ENCODE results near the gene SOS2.
A peak's percentile ranks its signal among the peaks of the same experiment; 100 is the strongest.
"Not testable (repeated sequence)": the region's sequence is repeated elsewhere in the genome, so short reads cannot be mapped to it uniquely, and the experiment has no call there.

SOS2 gene

DNA sequence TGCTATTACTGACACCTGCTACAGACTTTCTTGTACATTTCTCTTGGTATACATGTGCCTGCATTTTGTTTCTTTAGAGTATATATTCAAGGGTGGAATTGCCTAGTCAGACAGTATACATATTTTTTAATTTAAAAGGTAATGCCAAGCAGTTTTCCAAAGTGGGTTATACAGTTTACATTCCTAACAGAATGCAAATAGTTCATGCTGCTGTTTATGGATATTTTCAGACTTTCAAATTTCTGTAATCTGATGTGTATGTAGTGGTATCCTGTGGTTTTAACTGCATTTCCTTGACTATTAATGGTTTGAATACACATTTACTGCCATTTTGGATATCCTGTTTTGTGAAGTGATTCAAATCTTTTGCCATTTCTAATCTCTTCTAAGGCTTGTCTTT, 59.5 kb downstream of the SOS2 start:
- Histone ChIP-seq H3K4me3 (ENCODE audit: severe bottlenecking) (no peak overlapping the region), H3K27ac (ENCODE audit: poor library complexity, severe bottlenecking) (no peak overlapping the region), H3K4me1 (ENCODE audit: insufficient read depth, poor library complexity, severe bottlenecking) (no peaks in the 10 kb centered on the region), H3K36me3 (ENCODE audit: low read depth) (peaks cover 8% of the 10 kb centered on the region; the same call in 1 of the 2 replicates), H3K27me3 (ENCODE audit: insufficient read depth, poor library complexity, severe bottlenecking) (no peaks in the 10 kb centered on the region), H3K9me3 (ENCODE audit: severe bottlenecking) (no peaks in the 10 kb centered on the region)
- no peak for DNase-seq (ENCODE audit: low spot score)
- ATAC-seq (ENCODE audit: low read depth) = no peak
- TF ChIP-seq, protein P1, sequence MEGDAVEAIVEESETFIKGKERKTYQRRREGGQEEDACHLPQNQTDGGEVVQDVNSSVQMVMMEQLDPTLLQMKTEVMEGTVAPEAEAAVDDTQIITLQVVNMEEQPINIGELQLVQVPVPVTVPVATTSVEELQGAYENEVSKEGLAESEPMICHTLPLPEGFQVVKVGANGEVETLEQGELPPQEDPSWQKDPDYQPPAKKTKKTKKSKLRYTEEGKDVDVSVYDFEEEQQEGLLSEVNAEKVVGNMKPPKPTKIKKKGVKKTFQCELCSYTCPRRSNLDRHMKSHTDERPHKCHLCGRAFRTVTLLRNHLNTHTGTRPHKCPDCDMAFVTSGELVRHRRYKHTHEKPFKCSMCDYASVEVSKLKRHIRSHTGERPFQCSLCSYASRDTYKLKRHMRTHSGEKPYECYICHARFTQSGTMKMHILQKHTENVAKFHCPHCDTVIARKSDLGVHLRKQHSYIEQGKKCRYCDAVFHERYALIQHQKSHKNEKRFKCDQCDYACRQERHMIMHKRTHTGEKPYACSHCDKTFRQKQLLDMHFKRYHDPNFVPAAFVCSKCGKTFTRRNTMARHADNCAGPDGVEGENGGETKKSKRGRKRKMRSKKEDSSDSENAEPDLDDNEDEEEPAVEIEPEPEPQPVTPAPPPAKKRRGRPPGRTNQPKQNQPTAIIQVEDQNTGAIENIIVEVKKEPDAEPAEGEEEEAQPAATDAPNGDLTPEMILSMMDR (IDR thresholded peaks at IDR 0.05; ENCODE audit: poor library complexity, severe bottlenecking) = no peak

DNA sequence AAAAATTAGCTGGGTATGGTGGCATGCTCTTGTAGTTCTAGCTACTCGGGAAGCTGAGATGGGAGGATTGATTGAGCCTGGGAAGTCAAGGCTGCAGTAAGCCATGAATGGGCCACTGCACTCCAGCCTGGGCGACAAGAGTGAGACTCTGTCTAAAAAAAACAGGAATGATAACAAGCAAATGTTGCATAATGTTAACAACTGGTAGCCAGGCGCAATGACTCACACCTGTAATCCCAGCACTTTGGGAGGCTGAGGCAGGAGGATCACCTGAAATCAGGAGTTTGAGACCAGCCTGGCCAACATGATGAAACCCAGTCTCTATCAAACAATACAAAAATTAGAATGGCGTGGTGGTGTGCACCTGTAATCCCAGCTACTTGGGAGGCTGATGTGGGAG, 64.0 kb downstream of the SOS2 start:
- DNase-seq (ENCODE audit: low spot score); H3K27ac ChIP-seq (ENCODE audit: poor library complexity, severe bottlenecking); H3K36me3 ChIP-seq (ENCODE audit: low read depth); H3K27me3 ChIP-seq (ENCODE audit: insufficient read depth, poor library complexity, severe bottlenecking); H3K4me3 ChIP-seq (ENCODE audit: severe bottlenecking); ATAC-seq (ENCODE audit: low read depth); H3K4me1 ChIP-seq (ENCODE audit: insufficient read depth, poor library complexity, severe bottlenecking); H3K9me3 ChIP-seq (ENCODE audit: severe bottlenecking): not testable (repeated sequence)

DNA sequence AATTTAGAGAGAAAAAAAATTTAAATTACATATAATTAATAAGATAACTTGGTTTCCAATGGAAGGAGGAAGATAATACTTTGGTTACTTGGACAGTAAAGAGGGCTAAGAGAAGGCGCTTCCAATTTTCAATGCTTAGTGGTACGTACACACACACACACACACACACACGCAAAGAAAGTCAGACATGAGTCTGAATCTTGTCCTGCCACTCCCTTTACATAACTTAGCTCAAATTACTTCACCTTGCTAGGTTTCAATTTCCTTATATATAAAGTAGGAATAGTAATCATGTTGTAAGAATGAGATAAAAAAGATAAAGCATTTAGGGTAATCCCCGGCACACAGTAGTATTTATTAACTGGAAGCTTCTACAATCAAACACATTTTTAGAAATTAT, 75.3 kb downstream of the SOS2 start:
- TF ChIP-seq, protein P1 (IDR thresholded peaks at IDR 0.05; ENCODE audit: poor library complexity, severe bottlenecking) = no peak
- Histone ChIP-seq H3K27ac (ENCODE audit: poor library complexity, severe bottlenecking) (no peak overlapping the region), H3K4me1 (ENCODE audit: insufficient read depth, poor library complexity, severe bottlenecking) (peaks cover 9% of the 10 kb centered on the region), H3K4me3 (ENCODE audit: severe bottlenecking) (no peak overlapping the region), H3K9me3 (ENCODE audit: severe bottlenecking) (no peaks in the 10 kb centered on the region), H3K27me3 (ENCODE audit: insufficient read depth, poor library complexity, severe bottlenecking) (no peaks in the 10 kb centered on the region), H3K36me3 (ENCODE audit: low read depth) (peaks cover 68% of the 10 kb centered on the region)
- no peak for DNase-seq (ENCODE audit: low spot score)
- 0 out of 3 replicates have a peak, but pooled peaks have one; percentile 27 for ATAC-seq (ENCODE audit: low read depth)

DNA sequence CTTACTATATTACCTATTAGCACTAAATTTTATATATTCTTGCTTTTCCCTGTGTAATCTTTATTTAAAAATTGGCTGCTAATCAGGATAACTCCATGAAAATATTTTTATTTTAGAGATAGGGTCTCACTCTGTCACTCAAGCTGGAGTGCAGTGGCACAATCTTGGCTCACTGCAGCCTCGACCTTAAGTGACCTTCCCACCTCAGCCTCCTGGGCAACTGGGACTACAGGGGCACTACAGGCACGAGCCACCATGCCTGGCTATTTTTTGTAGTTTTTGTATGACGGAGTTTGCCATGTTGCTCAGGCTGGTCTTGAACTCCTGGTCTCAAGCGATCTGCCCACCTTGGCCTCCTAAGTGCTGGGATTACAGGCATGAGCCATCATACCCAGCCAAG, 82.6 kb downstream of the SOS2 start:
- Histone ChIP-seq H3K27ac (ENCODE audit: poor library complexity, severe bottlenecking) (no peak overlapping the region), H3K36me3 (ENCODE audit: low read depth) (peaks cover 53% of the 10 kb centered on the region), H3K27me3 (ENCODE audit: insufficient read depth, poor library complexity, severe bottlenecking) (no peaks in the 10 kb centered on the region), H3K9me3 (ENCODE audit: severe bottlenecking) (no peaks in the 10 kb centered on the region), H3K4me1 (ENCODE audit: insufficient read depth, poor library complexity, severe bottlenecking) (no peaks in the 10 kb centered on the region), H3K4me3 (ENCODE audit: severe bottlenecking) (no peak overlapping the region)
- TF ChIP-seq, protein P1 (IDR thresholded peaks at IDR 0.05; ENCODE audit: poor library complexity, severe bottlenecking) = no peak
- ATAC-seq (ENCODE audit: low read depth) = no peak
- DNase-seq (ENCODE audit: low spot score) = no peak

DNA sequence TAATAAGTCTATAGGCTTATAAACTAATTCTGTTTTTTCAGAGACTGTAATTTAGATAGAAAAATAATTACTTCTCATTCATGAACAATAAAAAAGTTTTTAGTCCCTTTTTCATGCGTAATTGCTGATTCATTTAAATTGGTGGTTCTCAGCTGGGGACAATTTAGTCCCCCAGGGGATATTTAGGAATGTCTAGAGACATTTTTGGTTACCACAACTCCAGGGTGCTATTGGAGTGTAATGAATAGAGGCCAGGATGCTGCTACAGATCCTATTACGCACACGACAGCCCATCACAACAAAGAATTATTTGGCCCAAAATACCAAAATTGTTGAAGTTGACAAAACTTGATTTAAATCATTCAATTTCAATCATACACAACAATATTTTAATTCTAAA, 92.2 kb downstream of the SOS2 start:
- H3K27me3 ChIP-seq (ENCODE audit: insufficient read depth, poor library complexity, severe bottlenecking) = no peaks in the 10 kb centered on the region
- H3K36me3 ChIP-seq (ENCODE audit: low read depth) = peaks cover 25% of the 10 kb centered on the region
- no peak overlapping the region for H3K4me3 ChIP-seq (ENCODE audit: severe bottlenecking)
- DNase-seq (ENCODE audit: low spot score) (no peak), ATAC-seq (ENCODE audit: low read depth) (no peak)
- H3K9me3 ChIP-seq (ENCODE audit: severe bottlenecking) = no peaks in the 10 kb centered on the region
- TF ChIP-seq, protein P1 (IDR thresholded peaks at IDR 0.05; ENCODE audit: poor library complexity, severe bottlenecking) = no peak
- no peaks in the 10 kb centered on the region for H3K4me1 ChIP-seq (ENCODE audit: insufficient read depth, poor library complexity, severe bottlenecking)
- H3K27ac ChIP-seq (ENCODE audit: poor library complexity, severe bottlenecking) = no peak overlapping the region
